ENCODE results near the gene EFL1. TPM values are rescaled to one million over a fixed set of nuclear protein-coding genes. Genes with fewer than 3 reads are reported as not detected.
A peak's percentile ranks its signal among the peaks of the same experiment; 100 is the strongest.

The EFL1 gene
- total RNA-seq, 1 experiment from 2014 or later: 44.7 TPM

DNA sequence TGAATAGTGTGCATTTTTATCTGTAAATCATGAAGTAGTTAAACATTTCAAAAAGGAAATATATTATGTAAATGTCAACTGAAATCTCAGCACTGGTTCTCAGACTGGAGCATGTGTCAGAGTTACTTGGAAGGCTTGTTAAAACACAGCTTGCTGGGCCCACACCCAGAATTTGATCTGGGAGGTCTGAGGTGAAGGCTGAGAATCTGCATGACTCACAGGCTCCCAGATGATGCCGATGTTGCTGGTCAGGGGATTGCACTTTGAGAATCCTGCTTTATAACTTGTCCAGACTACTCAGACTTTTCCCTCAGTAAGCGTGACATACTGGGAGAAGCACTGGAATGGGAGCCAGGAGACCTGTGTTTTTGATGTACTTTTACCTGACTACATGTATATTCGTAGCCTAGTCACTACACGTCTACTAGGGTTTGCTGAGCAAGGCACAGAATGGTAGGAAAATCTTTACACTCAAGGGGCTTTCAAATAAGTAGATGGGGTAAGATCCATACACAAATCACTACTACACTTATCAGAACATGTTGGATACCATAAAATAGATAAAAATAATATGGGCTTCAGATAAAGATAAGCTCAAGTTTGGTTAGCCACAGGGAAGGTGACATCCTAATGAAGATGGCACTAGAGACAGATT is 139.7 kb downstream of the EFL1 start:
- no peak for TF ChIP-seq CTCF (IDR thresholded peaks at IDR 0.05; ENCODE audit: unreplicated experiment)
- ChIA-PET POLR2A (interaction anchor here (1.0 to 1.1 kb wide), 2 partner anchors 14 to 29 kb away, joined by 3 read pairs; no protein-coding TSS in a partner anchor), CTCF (interaction anchor here (0.6 to 1.4 kb wide), 4 partner anchors 14 to 75 kb away, joined by 3 to 4 read pairs (median 3); no protein-coding TSS in a partner anchor)
- Mint-ChIP-seq H3K36me3 (ENCODE audit: insufficient read depth, unreplicated experiment) (peaks cover 8% of the 10 kb centered on the region), H3K4me1 (ENCODE audit: insufficient read depth, unreplicated experiment) (peaks cover 12% of the 10 kb centered on the region), H3K4me3 (ENCODE audit: unreplicated experiment) (no peak overlapping the region), H3K9me3 (ENCODE audit: unreplicated experiment) (no peaks in the 10 kb centered on the region), H3K27me3 (ENCODE audit: insufficient read depth, unreplicated experiment) (no peaks in the 10 kb centered on the region), H3K27ac (ENCODE audit: low read depth, unreplicated experiment) (peak overlapping the region; percentile 20)
- intact Hi-C loops (cut with micrococcal nuclease): no loop called here
- no TSS peak for BruUV-seq (replicated peaks)
- DNase-seq (ENCODE audit: unreplicated experiment): peak; percentile 94

- Mint-ChIP-seq H3K4me1 (ENCODE audit: insufficient read depth, unreplicated experiment) (peaks cover 7% of the 10 kb centered on the region), H3K36me3 (ENCODE audit: insufficient read depth, unreplicated experiment) (peaks cover 20% of the 10 kb centered on the region), H3K4me3 (ENCODE audit: unreplicated experiment) (no peak overlapping the region), H3K27ac (ENCODE audit: low read depth, unreplicated experiment) (no peak overlapping the region), H3K27me3 (ENCODE audit: insufficient read depth, unreplicated experiment) (no peaks in the 10 kb centered on the region), H3K9me3 (ENCODE audit: unreplicated experiment) (no peaks in the 10 kb centered on the region)
- POLR2A ChIA-PET: no interaction called here
- no TSS peak for BruUV-seq (replicated peaks)
- intact Hi-C loops (cut with micrococcal nuclease): no loop called here
- DNase-seq (ENCODE audit: unreplicated experiment): no peak
- CTCF ChIA-PET: interaction anchor here (1.0 to 1.3 kb wide), 3 partner anchors 9 to 22 kb away, joined by 3 to 5 read pairs (median 4); no protein-coding TSS in a partner anchor
- TF ChIP-seq CTCF (IDR thresholded peaks at IDR 0.05; ENCODE audit: unreplicated experiment): no peak
Measured at GRCh38 chr15:82118040-82118439, 144.5 kb downstream of the EFL1 start.

DNA sequence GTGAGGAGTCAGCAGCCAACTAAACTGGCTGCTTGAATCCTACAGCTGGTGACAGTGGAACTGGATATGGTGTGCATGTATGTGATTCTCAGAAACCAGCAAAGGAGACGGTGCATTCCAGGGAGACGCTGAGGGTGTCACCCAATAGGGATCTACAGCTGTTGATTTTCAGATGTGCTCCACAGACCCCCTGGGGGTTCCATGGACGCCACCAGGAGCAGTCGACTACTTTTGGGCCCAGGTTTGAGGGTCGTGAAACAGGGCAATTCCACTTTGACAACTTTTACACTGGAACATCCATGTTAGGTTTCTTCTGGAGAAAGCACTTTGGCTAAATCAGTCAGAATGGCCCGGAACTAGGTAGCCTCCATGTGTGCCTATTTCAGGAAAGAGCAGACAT is 145.2 kb downstream of the EFL1 start:
- H3K4me3 Mint-ChIP-seq (ENCODE audit: unreplicated experiment): no peak overlapping the region
- POLR2A ChIA-PET: no interaction called here
- H3K4me1 Mint-ChIP-seq (ENCODE audit: insufficient read depth, unreplicated experiment): no peaks in the 10 kb centered on the region
- no peak for DNase-seq (ENCODE audit: unreplicated experiment)
- peaks cover 20% of the 10 kb centered on the region for H3K36me3 Mint-ChIP-seq (ENCODE audit: insufficient read depth, unreplicated experiment)
- H3K27me3 Mint-ChIP-seq (ENCODE audit: insufficient read depth, unreplicated experiment): no peaks in the 10 kb centered on the region
- intact Hi-C loops (cut with micrococcal nuclease): no loop called here
- BruUV-seq (replicated peaks): no TSS peak
- H3K27ac Mint-ChIP-seq (ENCODE audit: low read depth, unreplicated experiment): no peak overlapping the region
- no peak for TF ChIP-seq CTCF (IDR thresholded peaks at IDR 0.05; ENCODE audit: unreplicated experiment)
- CTCF ChIA-PET: interaction anchor here (0.7 to 1.3 kb wide), 4 partner anchors 8 to 211 kb away, joined by 3 to 5 read pairs (median 4); no protein-coding TSS in a partner anchor
- H3K9me3 Mint-ChIP-seq (ENCODE audit: unreplicated experiment): no peaks in the 10 kb centered on the region

DNA sequence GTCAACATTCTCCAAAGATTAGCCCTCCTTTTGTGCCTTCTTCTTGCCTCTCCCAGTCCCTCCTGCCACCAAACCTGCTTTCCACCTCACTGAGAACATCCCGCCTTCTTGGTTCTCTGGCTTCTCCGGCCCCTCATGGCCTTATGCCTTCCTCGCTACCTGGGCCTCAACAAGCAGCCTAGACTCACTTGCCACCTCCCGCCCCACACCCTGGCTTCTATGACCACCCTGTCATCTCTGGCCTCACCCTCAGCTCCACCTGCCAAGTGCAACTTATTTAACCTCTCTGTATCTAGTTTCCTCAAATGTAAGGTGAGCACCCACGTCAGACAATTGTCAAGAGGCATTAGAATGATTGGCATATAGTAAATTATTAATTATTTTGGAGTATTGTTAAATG is 147.9 kb downstream of the EFL1 start:
- Mint-ChIP-seq H3K27ac (ENCODE audit: low read depth, unreplicated experiment) (no peak overlapping the region), H3K4me3 (ENCODE audit: unreplicated experiment) (no peak overlapping the region), H3K36me3 (ENCODE audit: insufficient read depth, unreplicated experiment) (peaks cover 16% of the 10 kb centered on the region), H3K9me3 (ENCODE audit: unreplicated experiment) (no peaks in the 10 kb centered on the region), H3K27me3 (ENCODE audit: insufficient read depth, unreplicated experiment) (no peaks in the 10 kb centered on the region), H3K4me1 (ENCODE audit: insufficient read depth, unreplicated experiment) (no peaks in the 10 kb centered on the region)
- CTCF ChIA-PET: no interaction called here
- intact Hi-C loops (cut with micrococcal nuclease): no loop called here
- POLR2A ChIA-PET: no interaction called here
- no TSS peak for BruUV-seq (replicated peaks)
- no peak for DNase-seq (ENCODE audit: unreplicated experiment)
- no peak for TF ChIP-seq CTCF (IDR thresholded peaks at IDR 0.05; ENCODE audit: unreplicated experiment)
